Middle frontal gyrus (tissue), 1 donor: ENCODE data around the gene IFNLR1.

Experiments used
- DNase-seq: peaks from one replicate; pipeline ENCODE4 v3.0.0-alpha.2; 2015; ENCODE audit warnings: low spot score; ENCODE audit errors: extremely low spot score

IFNLR1 gene

GRCh38 chr1:24107462-24108138, 79.5 kb downstream of the IFNLR1 start:
- DNase-seq: no peak

GRCh38 chr1:24105368-24106160, 81.5 kb downstream of the IFNLR1 start:
- DNase-seq: no peak

GRCh38 chr1:24104854-24105253, 82.2 kb downstream of the IFNLR1 start:
- DNase-seq: no peak
